WI38 (cell line): ENCODE data around the gene EFNA5.

ENCODE experiments used
- H3K4me3 ChIP-seq: 2 replicates; pipeline ENCODE4 v1.5.1; 2011; ENCODE audit warnings: low read depth, mild to moderate bottlenecking, control low read depth, low read length
- TF ChIP-seq, protein P1 (sequence below): IDR thresholded peaks from 2 replicates; pipeline ENCODE4 v1.5.1; 2012; ENCODE audit warnings: low read depth, mild to moderate bottlenecking, control low read depth, low read length

EFNA5 gene

GRCh38 chr5:107539726-107540330 lies 130.9 kb downstream of the EFNA5 start:
- TF ChIP-seq, protein P1, sequence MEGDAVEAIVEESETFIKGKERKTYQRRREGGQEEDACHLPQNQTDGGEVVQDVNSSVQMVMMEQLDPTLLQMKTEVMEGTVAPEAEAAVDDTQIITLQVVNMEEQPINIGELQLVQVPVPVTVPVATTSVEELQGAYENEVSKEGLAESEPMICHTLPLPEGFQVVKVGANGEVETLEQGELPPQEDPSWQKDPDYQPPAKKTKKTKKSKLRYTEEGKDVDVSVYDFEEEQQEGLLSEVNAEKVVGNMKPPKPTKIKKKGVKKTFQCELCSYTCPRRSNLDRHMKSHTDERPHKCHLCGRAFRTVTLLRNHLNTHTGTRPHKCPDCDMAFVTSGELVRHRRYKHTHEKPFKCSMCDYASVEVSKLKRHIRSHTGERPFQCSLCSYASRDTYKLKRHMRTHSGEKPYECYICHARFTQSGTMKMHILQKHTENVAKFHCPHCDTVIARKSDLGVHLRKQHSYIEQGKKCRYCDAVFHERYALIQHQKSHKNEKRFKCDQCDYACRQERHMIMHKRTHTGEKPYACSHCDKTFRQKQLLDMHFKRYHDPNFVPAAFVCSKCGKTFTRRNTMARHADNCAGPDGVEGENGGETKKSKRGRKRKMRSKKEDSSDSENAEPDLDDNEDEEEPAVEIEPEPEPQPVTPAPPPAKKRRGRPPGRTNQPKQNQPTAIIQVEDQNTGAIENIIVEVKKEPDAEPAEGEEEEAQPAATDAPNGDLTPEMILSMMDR, result no peak

GRCh38 chr5:107538805-107539445 lies 131.8 kb downstream of the EFNA5 start:
- no peak overlapping the region for H3K4me3 ChIP-seq
- TF ChIP-seq, protein P1, result no peak

More at GRCh38 chr5:107539726-107540330, 130.9 kb downstream of the EFNA5 start:
- H3K4me3 ChIP-seq, result no peak overlapping the region

GRCh38 chr5:107538331-107538730 lies 132.4 kb downstream of the EFNA5 start:
- TF ChIP-seq, protein P1, result no peak
- H3K4me3 ChIP-seq, result no peak overlapping the region

DNA sequence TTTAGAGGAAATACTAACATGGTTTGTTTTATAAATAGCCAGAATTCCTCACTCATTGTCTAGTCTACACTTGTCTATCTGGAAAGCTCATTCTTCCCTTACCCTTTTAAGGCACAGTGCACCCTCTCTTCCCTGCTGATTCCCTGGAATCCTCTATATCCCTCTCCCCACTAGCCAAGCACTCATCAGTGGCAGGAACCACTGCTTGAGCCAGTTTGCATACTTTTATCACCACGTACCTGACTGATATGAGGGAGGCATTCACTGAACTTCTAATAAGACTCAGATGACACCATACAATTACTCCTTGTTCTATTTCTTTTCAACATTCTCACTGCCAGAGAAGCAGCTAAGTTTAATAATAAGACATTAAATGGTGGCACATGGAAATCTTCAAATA lies 134.9 kb downstream of the EFNA5 start:
- H3K4me3 ChIP-seq, result no peak overlapping the region
- TF ChIP-seq, protein P1, result no peak

DNA sequence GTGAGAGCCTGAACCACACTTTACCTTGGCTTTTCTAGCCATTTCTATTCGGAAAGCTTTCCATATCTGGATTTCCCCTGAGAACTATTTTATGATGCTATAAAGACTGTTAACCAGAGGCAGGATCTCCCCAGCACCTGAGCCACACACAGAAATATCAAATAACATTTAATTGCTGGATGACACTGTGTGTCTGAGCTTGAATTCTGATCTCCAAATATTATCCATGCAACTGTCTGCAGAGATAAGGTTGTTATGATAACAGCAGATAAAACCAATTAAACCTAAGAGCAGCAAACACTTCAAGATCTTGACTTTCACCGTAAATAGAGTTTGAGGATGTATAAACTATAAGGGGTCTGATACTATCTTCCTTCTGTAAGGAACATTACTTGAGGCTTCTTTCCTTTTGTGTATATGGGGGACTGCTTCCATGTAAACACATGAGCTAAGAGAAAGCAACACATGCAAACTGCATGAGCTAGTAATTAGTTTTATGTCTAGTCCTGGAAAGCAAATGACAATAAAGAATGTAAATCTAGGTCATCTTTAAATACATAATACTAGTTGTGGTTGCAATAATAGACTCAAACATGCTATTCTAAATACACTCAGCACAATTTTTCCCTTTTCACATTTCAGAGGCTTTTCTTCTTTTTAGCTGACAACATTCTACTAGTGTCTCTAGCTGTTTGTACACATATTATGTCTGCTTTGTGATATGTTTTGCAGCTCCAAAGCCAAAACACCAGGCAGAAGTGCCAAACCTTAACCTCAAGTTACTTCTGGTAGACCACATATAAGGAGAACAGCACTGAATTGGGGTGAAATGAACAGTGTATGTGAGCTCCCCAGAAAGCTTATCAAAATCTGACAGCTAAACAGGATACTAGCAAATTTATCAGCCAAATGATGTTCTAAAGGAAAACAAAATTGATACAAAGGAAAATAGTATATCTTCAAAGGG lies 136.5 kb downstream of the EFNA5 start:
- TF ChIP-seq, protein P1, result no peak
- H3K4me3 ChIP-seq, result no peak overlapping the region

- H3K4me3 ChIP-seq, result no peak overlapping the region
- TF ChIP-seq, protein P1, result no peak
These were observed 137.8 kb downstream of the EFNA5 start for GRCh38 chr5:107532916-107533315.
